Lower leg skin (tissue), 4 donors: ENCODE data around the gene GPR63. TPM values are rescaled to one million over a fixed set of nuclear protein-coding genes. Genes with fewer than 3 reads are reported as not detected.

ENCODE experiments used
- DNase-seq, 2 donors: peaks; one replicate each; pipeline ENCODE4 v3.0.0-alpha.2; 2019; ENCODE audit warnings: low spot score in 2 of 2
- H3K4me3 ChIP-seq: fragments of 200-600 bp; sonication (generic); 2 replicates; pipeline ENCODE4 v1.5.1; 2017; ENCODE audit warnings: mild to moderate bottlenecking, low read depth; ENCODE audit not compliant: poor library complexity, severe bottlenecking
- POLR2A ChIP-seq, 2 donors: fragments of 450-650 bp; IDR thresholded peaks; one replicate each; pipeline ENCODE4 v1.6.1; 2016 to 2017; ENCODE audit warnings: antibody characterized with exemption in 2 of 2, mild to moderate bottlenecking in 1 of 2, moderate library complexity in 1 of 2
- WGBS, 2 donors: methylation state at CpG; one replicate each; pipeline ENCODE4 v1.1.5; 2018; 5-methylcytosine and 5-hydroxymethylcytosine counted together
- intact Hi-C: fragments of 100-400 bp; cut with DNase I; formaldehyde crosslinking; loops from one replicate; pipeline ENCODE4 v1.15.0; 2023; ENCODE audit warnings: low total_unique reads
- total RNA-seq, 4 donors: library from RNA; depleted of rRNA; stranded (reverse); fragments of >200 nt; gene quantifications; one replicate each; pipeline ENCODE4 v1.1.0, GENCODE V29; 2016
- TF ChIP-seq, protein P1 (sequence below), 3 donors: fragments of 450-650 bp; IDR thresholded peaks; one replicate each; pipeline ENCODE4 v1.5.1; 2016; ENCODE audit warnings: antibody characterized with exemption in 3 of 3, mild to moderate bottlenecking in 3 of 3, moderate library complexity in 2 of 3

Gene GPR63
- total RNA-seq, 4 donors from 2014 or later = 0.20 to 0.80 (median 0.48) TPM

DNA sequence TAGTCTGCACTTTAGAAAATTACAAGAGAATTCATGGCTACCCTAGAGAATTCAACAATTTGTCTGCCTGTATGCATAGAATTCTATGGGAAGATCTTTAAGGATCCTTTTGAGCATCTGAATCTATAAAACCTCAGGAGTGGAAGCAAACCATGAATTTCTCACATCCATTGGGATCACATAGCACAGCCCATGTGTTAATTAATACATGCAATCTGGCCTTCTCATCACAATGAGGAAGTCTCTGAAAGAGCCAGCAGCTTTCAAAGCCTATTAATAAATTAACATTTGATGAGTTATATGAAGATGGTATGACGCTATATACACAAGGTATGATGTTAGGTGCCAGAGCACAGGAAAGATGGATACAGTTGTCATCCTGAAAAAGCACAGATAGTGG, 35.7 kb upstream of the GPR63 start:
- no peak overlapping the region for H3K4me3 ChIP-seq
- intact Hi-C loops = no loop called here
- no peak for DNase-seq
- TF ChIP-seq, protein P1, sequence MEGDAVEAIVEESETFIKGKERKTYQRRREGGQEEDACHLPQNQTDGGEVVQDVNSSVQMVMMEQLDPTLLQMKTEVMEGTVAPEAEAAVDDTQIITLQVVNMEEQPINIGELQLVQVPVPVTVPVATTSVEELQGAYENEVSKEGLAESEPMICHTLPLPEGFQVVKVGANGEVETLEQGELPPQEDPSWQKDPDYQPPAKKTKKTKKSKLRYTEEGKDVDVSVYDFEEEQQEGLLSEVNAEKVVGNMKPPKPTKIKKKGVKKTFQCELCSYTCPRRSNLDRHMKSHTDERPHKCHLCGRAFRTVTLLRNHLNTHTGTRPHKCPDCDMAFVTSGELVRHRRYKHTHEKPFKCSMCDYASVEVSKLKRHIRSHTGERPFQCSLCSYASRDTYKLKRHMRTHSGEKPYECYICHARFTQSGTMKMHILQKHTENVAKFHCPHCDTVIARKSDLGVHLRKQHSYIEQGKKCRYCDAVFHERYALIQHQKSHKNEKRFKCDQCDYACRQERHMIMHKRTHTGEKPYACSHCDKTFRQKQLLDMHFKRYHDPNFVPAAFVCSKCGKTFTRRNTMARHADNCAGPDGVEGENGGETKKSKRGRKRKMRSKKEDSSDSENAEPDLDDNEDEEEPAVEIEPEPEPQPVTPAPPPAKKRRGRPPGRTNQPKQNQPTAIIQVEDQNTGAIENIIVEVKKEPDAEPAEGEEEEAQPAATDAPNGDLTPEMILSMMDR (IDR thresholded peaks at IDR 0.05) = no peak
- no peak for TF ChIP-seq POLR2A (IDR thresholded peaks at IDR 0.05)
- WGBS, 2 donors = 74 to 90% methylated on average over 1 of the region's 1 CpG

DNA sequence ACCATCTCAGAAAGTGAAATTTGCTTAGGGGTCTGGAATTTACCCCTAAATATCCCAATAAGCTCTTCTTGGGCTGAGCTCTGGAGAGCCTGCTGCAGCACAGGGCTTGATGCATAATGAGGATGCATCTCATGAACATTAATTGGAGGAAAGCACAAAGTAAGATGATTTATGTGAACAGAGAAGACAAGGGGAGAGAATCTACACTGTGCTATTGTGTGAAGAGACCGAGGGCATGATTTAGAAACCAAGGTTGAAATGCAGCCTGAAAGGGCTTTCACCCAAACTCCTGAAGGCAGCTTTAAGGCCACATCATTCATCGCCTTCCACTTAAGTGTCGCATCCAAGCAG, 27.8 kb upstream of the GPR63 start:
- DNase-seq = no peak
- TF ChIP-seq, protein P1 (IDR thresholded peaks at IDR 0.05) = no peak
- TF ChIP-seq POLR2A (IDR thresholded peaks at IDR 0.05) = no peak
- WGBS, 2 donors = 83 to 87% methylated on average over 3 of the region's 3 CpGs
- H3K4me3 ChIP-seq = no peak overlapping the region
- intact Hi-C loops = no loop called here

DNA sequence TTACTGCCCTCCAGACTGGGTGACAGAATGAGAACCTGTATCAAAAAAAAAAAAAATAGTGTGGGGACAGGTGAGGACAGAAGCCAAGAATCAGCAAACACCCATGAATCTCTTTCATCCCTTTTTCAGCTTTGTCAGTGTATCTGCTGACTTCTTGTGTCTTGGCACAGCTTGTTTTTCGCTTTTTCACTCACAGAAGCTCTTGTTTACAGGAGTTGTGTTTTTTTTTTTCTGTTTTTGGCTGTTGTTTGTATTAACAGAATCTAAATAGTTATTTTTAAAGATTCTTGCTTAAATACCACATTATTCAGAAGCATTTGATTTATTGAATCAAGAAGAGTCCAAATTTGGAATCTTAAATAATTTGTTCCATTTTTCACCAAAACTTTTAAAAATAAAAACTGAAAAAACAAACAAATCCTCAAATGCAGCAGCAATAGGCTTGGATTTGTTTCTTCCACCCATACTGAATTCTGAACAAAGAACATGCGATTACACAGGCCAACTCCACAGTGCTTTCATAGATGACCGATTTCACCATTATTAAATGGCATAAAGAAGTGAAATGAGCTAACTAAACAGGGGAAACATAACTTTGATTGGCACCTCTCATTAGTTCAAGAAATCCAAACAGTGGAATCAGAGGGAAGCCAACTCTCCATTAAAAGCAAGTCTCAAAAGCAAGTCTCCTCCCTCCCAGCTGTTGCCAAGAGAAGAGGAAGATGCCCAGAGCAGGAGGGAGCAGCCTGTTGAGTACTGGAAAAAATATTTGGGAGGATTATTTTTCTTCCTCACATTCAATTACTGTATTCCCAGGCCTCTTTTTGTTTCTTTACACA, 27.2 kb upstream of the GPR63 start:
- WGBS, 2 donors = 52 to 62% methylated on average over 3 of the region's 3 CpGs
- no peak for TF ChIP-seq POLR2A (IDR thresholded peaks at IDR 0.05)
- TF ChIP-seq, protein P1 (IDR thresholded peaks at IDR 0.05) = no peak
- no peak for DNase-seq
- no peak overlapping the region for H3K4me3 ChIP-seq
- intact Hi-C loops = no loop called here

DNA sequence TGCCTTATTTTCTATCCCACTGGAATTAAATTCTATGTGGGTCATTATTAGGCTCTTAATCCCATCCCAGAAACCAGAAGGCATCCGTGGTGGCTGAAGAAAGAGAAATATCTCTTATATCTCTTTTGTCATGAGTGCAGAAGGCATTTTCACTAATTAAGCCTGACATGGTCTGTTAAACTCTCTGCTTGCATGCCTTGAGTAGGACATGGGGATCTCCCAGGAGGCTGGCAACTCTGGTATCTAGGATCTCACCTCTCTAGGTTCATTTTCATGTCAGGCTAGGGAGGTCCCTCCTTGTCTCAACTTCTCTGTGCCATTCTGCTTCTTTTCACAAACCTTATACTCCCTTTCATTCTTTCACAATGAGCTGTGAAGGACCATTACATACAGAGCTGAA, 25.3 kb upstream of the GPR63 start:
- no peak for DNase-seq
- no peak overlapping the region for H3K4me3 ChIP-seq
- WGBS, 2 donors = 38 to 55% methylated on average over 1 of the region's 1 CpG
- intact Hi-C loops = no loop called here
- TF ChIP-seq POLR2A (IDR thresholded peaks at IDR 0.05) = no peak
- TF ChIP-seq, protein P1 (IDR thresholded peaks at IDR 0.05) = no peak

DNA sequence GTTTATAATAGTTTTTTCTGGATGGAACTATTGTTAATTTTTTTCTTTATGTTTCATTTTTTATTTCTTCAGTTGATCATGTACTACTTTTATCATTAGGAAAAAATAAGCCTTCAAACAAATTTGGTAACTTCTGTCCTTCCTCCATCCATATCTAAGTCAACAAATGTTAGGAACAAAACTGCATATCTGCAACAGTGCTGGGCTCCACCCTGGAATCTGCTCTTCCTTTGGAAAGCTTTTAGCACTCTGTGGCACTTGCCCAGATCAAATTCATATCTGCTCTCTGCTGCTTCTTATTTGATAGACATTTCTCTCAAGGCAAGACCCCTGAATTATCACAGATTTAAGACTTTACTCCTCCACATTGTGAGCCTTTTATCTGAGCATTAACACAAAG, 24.3 kb upstream of the GPR63 start:
- DNase-seq = no peak
- intact Hi-C loops = no loop called here
- TF ChIP-seq, protein P1 (IDR thresholded peaks at IDR 0.05) = no peak
- TF ChIP-seq POLR2A (IDR thresholded peaks at IDR 0.05) = no peak
- H3K4me3 ChIP-seq = no peak overlapping the region

DNA sequence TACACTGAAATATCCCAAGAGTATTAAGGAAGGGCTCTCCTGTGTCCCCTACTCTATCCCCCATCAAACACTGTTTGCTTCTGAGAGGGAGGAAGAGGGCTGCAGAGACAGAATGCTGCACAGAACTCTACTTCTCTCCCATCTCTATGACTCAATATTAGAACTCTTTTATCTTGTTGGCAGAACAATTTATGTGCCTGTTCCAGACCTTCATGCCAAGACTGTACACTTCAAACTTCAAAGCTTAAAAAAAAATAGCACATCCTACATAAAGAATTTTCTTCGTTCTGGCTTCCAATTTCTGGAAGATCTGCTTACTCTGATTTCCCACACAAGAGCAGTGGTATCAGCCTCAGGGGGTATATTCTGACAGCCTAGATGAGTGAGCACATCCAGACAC, 19.6 kb upstream of the GPR63 start:
- DNase-seq = no peak
- intact Hi-C loops = no loop called here
- H3K4me3 ChIP-seq = no peak overlapping the region
- no peak for TF ChIP-seq POLR2A (IDR thresholded peaks at IDR 0.05)
- TF ChIP-seq, protein P1 (IDR thresholded peaks at IDR 0.05) = no peak
- 26 to 42% methylated on average over 1 of the region's 1 CpG for WGBS, 2 donors
